GM12892 (cell line): ENCODE results near the gene ITGB4.

Source experiments
- POLR2A ChIP-seq: IDR thresholded peaks from 2 replicates; pipeline ENCODE4 v1.6.1; 2011; ENCODE audit warnings: low read depth, low read length, control low read depth
- POLR2AphosphoS5 ChIP-seq: IDR thresholded peaks from 2 replicates; pipeline ENCODE4 v1.6.1; 2011; ENCODE audit warnings: low read depth, low read length, control low read depth

DNA sequence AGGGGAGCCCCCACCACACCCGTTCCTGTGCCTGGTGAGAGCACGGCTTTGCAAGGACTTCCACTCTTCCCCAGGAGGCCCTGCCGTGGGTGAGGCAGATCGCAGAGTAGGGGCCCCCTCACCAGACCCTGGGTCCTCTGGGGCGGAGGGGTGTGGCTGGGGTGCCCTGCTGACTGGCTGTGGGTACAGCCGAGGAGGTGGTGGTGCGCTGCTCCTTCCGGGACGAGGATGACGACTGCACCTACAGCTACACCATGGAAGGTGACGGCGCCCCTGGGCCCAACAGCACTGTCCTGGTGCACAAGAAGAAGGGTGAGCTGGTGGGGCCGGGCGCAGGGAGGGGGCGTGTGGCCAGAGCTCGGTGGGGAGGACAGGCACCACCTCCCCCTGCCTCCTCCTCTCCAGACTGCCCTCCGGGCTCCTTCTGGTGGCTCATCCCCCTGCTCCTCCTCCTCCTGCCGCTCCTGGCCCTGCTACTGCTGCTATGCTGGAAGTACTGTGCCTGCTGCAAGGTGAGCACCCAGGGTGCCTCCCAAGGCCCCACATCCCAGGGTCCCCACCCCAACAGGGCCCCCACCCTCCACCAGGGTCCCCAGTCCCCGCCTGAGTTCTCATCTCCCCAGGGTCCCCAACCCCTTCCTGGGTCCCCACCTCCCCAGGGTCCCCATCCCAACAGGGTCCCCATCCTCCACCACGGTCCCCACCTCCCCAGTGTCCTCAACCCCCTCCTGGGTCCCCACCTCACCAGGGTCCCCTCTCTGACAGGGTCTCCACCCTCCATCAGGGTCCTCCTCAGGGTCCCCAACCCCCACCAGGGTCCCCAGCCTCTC is 16.1 kb downstream of the ITGB4 start:
- no peak for TF ChIP-seq POLR2AphosphoS5
- no peak for TF ChIP-seq POLR2A
